NCI-H1436 treated with DMSO at 0.1 percent for 48 hours (cell line): ENCODE data around the gene GRIP2.

ENCODE experiments used
- DNase-seq: peaks from one replicate; lab custom pipeline; 2025; lab: John Stamatoyannopoulos, UW

Gene GRIP2

DNA sequence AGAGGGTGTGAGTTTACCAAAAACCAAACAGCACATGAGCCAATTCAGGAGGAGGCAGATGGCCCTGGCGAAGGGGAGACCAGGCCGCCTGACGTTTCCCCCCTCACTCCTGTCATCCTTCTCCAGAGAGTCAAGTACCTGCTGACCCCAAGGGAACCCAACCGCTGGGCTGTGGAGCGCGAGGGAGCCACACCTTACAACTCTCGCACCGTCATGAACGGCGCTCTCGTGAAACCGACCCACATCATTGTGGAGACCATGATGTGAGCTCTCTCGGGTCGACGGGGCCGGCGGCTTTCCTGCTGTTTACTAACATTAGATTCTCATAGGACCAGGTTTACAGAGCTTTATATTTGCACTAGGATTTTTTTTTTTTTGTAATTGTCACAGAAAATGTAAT lies 55.4 kb downstream of the GRIP2 start:
- no peak for DNase-seq

DNA sequence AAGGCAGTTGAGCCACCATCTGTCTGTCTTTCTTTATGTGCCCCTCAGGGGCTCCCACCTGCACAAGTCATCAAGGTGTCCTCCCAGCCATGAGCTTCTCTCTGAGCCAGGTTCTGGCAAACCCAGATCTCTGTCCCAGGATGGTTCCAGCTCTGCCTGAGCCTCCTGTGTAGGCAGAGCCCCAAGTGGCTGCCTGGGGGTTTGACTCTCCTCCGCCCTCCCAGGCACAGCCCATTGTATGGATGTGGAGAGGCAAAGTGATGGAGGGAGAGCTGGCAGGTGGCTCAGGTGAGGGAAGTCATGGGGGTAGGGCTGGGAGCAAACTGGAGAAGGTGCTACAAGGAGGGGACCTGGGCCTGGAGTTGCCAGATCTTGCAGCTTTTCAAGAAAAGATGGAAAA lies 56.9 kb downstream of the GRIP2 start:
- no peak for DNase-seq

DNA sequence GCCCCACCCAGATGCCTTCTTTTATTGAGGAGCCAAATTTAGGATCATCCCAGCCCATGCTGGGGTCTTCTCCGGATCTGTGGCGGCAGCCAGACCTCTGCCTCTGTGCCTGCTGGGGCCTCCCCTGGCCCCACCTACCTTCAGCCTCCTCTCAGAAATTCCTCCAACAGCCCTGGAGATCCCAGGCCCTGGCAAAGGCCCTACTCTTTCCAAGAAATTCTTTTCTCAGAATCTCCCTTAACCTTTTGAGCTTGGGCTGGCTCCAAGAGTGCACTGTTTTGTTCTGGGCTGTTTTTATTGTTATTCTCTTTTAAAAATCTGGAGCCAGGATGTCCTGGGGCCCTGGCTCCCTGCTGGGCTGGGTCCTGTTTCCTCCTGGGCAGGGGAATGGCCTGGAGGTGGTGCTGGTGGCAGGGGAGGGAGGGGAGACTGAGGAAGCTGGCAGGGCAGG lies 57.8 kb downstream of the GRIP2 start:
- DNase-seq = no peak

DNA sequence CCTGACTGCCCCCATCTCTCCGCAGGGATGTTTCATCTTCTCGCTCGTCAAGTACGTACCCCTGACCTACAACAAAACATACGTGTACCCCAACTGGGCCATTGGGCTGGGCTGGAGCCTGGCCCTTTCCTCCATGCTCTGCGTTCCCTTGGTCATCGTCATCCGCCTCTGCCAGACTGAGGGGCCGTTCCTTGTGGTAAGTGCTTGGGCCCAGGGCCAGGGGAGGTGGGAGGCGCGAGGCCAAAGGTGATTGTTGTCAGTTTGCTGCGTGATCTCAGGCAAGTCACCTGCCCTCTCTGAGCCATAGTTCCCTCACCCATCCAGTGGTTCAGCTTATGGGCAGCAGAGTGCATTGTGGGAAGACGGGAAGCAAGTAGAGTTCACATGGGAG lies 58.5 kb downstream of the GRIP2 start:
- DNase-seq = no peak

DNA sequence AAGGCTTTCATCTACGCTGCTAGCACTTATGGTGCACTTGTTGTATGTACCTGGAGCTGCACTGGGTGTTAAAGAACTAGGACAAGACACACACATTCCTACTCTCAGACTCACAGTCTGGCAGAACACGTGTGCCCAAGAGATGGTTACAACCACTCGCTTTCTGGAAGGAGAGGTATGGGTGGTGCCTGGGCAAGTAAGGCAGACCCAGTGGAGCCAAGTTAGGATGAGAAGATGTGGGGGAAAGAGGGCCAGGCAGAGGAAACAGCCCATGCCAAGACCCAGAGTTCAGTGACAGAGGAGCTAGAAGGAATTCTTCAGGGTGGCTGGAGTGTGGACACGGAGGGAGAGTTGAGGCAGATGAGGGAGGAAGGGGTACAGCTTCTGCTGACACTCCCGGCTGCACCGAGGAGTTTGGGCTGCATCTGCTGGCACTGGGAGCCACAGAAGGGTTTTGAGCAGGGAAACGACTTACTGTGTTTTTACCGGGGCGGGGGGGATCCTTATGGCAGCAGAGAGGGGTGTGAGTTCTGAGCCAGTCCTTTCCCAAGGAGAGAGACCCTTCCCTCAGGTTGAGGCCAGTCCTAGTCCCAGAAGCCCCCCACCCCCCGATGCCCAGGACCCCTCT lies 59.0 kb downstream of the GRIP2 start:
- DNase-seq = no peak

DNA sequence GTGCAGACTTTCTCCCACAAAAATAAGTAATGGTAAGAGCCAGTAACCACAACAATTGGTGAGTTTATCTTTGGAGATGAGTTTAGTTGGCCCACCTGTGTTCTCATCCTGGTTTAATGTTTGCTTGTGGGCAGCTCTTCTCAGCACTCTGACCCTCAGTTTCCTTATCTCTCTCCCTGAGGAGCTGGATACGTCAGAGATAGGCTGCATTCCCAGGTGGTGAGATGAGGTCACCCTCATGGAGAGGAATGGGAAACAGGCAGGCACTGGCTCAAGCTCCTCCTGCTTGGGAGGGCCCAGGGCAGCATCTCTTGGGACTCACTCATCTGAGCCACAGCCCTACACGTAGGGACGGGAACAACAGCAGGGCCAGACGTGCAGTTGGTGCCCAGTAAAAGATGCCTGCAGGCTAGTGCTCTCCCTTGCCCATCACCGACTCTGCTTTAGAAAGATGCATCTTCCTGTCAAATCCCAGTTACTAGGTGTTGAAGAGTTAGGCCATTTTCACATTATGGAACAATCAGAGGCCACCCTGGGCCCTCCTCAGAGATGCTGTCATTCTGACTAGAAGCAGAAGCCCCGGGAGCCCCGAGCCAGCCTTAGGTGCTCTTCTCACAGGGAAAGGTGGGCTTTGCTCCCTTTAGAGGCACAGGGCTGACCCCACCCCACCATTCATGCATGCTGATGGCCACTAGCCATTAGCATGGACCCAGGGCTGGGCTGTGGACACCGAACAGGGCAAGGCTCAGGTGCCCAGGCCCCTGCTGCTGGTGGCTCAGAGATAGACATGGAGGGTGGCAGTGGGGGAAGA lies 59.7 kb downstream of the GRIP2 start:
- DNase-seq = no peak

DNA sequence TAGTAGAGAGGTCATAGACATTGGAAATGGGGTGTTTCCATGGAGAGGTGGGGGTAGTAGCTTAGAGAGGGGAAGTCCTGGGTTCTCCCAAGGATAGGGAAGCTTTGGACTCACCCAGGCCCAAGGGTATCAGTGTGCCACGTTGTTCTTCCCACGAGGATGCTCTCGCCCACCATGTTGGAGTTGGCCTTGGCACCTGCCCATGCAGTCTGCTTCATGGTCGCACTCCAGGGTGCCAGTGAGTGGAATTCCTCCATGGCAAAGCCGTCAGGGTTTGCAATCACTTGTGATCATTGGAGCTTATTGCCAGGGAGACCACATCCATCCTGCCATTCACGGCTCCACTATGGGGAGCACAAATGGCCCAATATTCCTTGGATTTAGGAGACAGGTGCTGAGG lies 60.6 kb downstream of the GRIP2 start:
- no peak for DNase-seq

DNA sequence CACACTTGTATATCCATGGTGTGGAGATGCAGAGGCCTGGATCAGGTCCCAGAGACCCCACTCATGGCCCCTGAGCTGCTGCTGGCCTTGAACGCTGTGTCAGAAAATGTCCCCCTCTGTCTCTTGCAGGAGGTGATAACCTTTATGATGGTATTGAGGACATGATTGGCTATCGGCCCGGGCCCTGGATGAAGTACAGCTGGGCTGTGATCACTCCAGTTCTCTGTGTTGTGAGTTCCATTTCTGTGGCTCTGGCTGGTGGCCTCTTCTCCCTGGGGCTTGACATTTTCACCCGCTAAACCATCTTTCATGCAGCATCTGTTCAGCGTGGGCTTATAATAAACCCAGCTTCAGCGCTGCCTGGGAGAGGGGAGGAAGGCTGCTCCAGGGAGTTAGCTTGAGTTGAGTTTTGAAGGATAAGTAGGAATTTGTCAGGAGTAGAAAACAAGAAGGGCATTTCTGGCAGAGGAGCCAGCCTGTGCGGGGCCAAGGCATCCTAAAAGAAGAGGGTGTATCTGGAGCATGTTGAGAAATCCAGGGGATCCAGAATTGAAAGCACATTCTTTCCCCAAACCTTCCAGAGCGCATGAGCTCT lies 61.1 kb downstream of the GRIP2 start:
- DNase-seq = no peak

DNA sequence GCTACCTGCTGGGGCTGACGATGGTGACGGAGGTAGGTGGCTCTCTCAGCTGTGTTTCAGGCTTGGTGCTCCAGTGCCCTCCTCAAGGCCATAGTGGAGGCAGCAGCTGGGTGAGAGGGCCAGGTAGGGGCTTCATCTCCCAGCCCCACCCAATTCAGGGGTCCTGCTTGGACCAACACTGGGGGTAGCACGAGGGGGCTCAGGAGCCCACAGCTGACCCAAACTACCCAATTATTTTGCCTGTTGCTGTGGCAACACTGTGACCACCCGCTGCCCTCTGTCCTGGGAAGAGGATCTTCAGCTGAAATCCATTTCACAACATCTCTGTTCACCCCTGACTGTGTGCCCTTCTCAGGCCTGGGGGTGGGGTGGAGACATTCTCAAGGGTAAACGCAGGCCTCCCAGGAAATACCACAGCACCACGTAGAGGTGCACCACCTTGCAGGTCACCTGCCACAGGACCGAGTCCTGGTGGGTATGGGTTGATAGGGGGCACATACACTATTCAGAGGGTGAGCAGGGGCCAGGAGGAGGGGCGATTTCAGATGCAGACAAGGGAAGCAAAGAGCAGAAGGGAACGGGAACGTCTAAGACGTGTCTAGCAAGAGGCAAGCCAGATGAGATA lies 62.7 kb downstream of the GRIP2 start:
- no peak for DNase-seq

DNA sequence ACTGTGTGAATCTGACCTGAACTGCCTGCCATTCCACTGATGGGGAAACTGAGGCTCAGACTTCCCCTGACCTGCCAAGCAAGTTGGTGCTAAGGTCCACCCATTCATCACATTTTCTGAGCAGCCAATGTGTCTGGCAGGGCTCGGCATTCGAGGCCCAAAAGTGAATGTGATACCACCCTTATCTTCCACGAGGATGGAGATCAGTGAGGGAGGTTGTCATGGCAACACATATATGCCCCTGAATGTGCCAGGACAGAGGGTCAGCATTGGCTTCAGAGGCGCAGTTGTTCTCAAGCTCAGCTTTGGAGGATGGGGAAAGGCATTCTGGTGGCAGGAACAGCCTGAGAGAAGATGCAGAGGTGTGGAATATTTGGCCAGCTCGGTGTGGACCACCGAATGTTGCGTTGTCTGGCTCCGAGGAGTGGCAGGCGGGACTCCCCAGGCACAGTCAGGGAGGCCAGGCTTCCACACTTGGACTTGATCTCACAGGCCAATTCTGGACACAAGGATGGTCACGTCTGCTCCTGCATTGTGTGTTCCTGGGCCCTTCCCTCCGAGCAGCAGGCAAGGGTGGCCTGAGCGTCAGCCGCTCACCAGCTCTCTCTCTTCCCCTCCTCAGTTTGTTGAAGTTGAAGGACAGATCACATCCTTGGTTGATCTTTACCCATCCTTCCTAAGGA lies 63.4 kb downstream of the GRIP2 start:
- DNase-seq = no peak

DNA sequence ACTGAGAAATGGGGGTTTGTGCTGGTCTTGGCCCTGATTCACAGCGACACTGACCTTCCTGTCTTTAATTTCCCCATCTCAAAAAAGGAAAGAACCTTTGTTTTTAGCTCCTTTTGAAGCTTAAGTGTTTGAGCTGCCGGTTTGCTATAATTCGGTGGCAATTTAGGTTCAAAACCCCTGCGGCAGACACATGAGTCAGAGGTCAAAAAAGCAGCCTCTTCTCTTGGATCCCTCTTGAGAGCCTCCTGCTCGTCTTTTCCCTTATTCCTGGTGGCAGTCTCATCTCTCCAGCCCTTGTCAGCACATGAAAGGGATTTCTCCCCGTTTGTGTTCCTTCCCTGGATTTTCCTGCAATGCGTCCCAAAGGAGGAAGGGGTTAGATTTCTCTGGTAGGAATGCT lies 64.5 kb downstream of the GRIP2 start:
- no peak for DNase-seq

DNA sequence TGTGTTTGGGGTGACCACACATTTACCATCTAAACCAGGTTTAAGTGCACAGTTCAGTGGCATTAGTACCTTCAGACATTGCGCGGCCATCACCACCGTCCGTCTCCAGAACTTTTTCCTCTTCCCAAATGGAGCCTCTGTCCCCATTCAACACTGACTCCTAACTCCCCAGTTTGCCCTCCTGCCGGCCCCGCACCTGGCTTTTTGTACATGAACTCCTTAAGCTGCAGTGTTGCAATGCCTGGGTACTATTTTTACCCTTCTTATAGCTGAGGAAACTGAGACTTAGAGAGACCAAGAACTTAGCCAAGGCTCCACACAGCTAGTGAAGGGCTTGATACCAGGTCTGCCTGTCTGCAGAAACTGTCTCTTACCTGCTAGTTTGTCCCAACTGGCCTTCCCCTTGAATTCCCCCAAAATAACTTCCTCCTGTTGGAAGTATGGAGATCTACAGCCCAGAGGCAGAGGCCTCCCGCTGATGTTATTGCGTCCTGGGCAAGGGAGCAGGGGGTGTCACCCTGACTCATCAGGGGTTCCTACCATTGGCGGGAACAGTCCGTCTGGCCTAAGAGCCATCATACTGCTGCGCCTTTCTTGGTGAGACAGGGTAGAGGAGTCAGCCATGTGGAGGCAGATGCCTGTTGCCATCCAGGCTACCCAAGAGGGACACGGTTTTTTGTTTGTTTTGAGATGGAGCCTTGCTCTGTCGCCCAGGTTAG lies 65.6 kb downstream of the GRIP2 start:
- no peak for DNase-seq

DNA sequence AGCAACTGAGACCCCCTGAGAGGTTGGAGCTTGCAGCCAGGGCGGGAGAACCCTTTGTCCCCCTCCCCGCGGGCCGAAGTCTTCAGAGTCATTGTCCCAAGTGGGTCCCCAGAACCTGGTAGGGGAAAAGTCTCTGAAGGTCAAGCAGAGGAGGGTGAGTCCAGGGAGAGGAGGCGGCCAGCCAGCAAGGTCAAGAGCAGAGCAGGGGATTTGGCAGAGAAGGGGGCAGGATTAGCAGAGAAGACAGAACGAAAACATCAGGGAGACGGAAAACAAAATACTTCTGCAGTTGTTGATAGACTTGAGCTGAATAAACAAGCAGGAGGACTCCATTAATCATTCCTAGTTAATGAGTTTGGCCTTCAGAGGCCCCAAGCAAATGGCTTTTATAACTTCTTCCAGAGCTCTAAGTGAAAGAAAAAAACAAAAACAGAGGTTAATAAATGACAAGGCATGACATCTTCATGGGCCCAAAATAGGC lies 66.7 kb downstream of the GRIP2 start:
- DNase-seq = no peak

DNA sequence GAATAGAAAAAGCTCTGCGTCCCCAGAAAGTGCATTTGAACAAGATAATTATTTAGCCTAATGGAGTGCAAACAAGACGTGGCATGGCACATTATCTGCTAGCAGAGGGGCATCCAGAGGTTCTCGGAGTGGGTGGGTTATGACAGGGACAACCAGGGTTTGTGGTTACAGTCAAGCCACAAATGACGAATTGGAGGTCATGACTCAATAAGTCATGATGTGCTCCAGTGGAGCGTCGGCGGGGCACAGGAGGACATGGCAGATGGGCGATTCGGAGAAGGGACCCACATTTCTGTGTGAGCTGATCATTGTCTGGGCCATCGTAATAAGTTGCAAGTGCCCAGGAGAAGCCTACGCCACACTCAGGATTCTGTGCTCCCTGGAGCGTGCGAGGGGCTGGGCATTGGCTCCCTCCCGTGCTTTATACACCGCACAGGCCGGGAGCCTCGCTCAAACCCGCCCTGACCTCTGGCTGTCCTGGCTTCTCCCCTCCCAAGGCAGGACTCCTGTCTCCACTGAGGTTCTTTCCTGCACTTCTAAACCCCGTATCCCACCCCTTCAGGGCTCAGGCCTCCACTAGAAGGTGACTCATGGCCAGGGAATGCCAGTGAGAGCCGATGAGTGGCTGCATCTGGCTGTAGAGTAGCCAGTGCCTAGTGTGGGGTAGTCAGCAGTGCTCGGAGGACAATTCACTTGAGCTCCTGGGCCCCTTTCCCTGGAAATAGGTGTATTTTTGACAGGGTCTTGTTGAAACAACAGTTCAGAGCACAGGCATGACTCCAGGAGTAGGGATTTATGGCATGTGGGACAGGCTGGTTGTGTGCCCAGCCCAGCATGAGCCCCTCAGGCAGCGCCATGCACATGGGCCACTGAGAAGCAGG lies 67.4 kb downstream of the GRIP2 start:
- no peak for DNase-seq

DNA sequence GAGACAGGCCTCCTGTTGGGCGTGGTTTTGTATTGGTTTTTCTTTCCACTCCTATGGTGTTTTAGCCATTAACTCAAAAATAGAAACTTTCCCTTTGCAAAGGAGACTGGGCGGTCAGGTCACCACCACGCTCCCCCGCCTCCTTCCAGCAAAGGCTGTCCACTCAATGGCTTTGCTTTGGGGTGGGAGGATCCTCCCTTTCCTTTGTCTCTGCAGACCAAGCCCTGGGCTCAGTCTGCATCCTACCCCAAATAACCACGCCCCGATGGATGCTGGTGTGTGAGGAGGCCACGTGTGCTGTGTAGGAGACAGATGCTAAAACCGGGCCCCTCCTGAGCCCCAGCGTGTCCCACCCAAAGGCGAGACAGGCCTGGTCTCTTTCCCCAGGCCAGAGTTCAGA lies 68.5 kb downstream of the GRIP2 start:
- DNase-seq = no peak

DNA sequence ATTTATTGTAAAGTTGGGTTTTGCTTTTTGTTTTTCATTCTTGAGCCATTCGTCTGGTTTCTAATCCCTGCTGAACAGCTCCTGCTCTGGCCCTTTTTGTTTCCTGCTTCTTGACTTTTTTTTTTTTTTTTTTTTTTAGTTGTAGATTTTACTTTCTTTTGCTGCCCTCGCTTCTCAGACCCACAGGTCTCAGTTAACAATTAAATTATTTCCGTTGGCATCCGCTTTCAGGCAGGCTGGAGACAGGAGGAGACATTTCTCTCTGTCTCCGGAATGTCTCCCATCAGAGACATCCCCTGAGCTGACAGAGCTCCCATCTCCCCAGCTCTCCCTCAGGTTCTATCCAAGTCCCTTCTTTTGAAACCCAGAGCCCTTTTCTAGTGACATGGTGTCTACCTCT lies 69.1 kb downstream of the GRIP2 start:
- no peak for DNase-seq

DNA sequence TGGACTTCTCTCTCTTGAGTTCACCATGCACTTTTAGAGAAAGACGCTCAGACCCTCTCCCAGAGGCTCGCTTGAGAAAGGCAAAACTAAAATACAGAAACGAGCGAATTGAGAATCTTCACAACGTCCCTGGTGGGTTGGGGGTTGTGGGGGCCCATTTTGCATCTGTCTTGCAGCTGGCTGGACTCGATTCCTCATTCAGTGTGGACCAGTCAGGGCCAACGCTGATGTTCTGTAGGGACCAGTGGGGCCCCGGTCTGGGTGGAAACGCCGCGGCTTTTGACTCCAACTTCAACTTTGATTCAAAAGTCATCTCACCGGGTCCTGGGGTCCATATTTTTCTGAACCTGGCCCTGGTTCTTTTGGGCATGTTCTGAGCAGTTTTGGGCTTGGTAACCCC lies 69.7 kb downstream of the GRIP2 start:
- DNase-seq = no peak

DNA sequence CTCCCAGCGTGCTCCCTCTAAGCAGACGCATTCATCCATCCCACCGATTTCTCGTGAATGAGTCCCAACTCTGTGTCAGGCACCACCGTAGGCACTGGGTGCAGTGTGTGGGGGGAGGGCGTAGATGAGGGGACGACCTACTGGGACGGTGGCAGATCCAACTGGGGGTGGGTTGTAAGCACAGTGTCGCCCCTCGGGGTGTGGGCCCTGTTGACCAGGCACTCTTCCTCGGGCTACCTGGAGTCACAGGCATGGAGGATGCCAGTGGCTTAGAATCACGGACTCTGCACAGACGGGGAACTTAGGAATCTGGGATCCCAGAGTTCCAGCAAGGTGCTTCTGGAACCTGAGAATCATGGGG lies 71.5 kb downstream of the GRIP2 start:
- no peak for DNase-seq

DNA sequence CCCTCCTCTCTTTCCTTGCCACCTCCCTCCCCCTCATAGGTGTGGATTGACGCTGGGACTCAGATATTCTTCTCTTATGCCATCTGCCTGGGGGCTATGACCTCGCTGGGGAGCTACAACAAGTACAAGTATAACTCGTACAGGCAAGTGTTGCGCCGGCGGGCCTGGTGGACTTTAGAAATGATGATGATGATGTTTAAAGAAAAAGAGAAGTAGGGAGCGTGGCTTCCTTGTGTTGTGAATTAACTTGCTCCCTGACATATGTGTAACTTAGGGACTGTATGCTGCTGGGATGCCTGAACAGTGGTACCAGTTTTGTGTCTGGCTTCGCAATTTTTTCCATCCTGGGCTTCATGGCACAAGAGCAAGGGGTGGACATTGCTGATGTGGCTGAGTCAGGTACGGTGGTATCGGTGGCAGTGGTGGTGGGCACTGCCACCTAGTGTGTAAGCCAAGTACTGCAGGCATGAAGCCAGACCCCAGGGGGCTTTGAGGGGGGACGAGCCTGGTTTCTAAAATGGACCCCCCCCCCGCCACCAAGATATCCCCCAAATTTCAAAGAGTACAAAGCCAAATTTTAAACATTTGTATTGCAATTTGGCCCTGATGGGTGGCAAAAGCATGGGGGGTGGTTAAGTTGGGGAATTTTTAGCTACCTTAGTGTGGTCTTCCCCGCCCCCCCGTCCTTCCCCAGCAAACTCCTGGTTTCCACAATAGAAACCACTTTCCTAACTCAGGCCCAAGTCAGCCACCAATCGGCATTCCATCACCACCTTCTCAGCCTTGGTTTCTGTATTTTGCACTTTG lies 72.1 kb downstream of the GRIP2 start:
- DNase-seq = no peak
